NCI-H526 (cell line): ENCODE measurements around the gene BTG1.

Source experiments
- DNase-seq, 2 experiments: peaks; one replicate each; lab custom pipeline; 2025; lab: John Stamatoyannopoulos, UW

The BTG1 gene

DNA sequence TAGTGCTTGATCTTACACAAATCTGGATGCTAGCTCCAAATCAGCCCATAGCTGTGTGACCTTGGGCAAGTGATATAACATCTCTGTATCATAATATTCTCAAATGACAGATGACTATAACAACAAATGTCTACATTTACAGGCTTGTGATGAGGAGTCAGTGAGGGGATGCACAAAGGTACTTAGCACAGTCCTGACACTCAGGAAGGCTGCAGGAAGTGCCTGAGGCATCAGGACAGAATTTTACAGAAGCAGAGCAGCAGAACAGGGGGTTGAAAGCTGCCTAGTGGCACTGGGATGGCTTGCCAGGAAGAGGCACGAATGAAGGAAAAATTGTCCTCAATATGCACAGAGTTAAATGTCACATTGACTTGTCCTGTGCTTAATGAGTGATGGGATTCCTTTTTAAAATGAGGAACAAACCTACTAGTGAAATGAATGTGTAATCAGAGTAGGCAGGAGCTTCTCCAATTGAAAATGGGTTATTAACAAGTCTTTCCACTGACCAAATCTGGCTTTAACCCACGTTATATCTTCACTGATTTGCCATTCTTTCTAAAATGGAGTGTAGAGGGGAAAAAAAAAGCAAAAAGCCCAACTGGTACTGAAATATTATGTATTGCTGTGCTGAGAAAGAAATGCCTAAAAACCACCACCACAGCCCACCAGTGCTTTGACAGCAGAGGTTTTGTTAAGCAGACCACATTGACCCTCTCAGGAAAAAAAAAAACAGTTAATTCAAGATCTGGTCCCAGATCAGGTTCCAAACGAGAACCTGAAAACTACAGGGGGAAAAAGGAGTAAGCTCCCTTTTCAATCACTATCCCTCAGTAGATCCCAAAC is 11.6 kb downstream of the BTG1 start:
- peak in 1 of 2 experiments; percentile 8 for DNase-seq

DNA sequence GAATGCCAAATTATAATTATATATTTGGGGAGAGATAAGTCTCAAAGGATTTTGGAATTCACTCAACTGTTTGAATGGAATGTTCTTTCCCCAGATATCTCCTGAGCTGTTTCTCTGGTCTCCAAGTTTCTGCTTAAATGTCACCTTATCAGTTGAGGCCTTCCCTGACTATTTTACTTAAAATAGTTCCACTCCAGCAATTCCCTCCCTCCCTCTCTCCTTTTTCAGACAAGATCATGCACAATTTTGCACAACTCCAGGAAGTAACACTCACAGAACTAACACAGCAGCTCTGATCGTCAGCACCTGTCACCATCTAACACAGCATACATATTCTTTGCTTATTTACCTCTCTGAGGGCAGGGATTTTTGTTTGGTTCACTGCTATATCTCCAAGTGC is 12.5 kb downstream of the BTG1 start:
- DNase-seq, result peak in 1 of 2 experiments; percentile 15

GRCh38 chr12:92132288-92132687 is 13.4 kb downstream of the BTG1 start:
- DNase-seq, result no peak

GRCh38 chr12:92130999-92131398 is 14.6 kb downstream of the BTG1 start:
- no peak for DNase-seq

GRCh38 chr12:92129609-92130008 is 16.0 kb downstream of the BTG1 start:
- DNase-seq, result no peak

DNA sequence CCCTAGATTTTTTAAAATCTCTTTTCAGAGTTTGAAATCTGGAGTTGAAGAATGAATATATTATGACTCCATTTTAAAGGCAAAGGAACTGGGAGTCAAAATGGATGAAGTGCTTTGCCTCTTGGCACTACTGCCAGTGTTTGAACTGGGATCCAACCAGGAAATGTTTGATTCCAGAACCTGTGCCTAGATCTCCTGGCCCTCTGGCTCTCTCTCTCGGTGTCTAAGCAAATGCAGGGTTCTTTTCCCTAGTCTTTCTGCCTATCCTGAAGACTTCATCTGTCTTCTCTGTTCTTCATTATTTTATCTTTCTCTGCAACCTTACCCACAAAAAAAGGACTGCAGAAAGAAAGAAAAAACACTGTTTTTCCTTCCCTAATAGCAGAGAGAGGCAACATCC is 17.0 kb downstream of the BTG1 start:
- no peak for DNase-seq

- DNase-seq, result no peak
These were observed 21.0 kb downstream of the BTG1 start for GRCh38 chr12:92124689-92125029.

- DNase-seq, result peak in 1 of 2 experiments; percentile 16
These were observed 21.6 kb downstream of the BTG1 start for GRCh38 chr12:92123780-92124688.

GRCh38 chr12:92122941-92123779 is 22.5 kb downstream of the BTG1 start:
- no peak for DNase-seq

GRCh38 chr12:92121826-92122225 is 23.8 kb downstream of the BTG1 start:
- DNase-seq, result no peak

GRCh38 chr12:92118826-92119536 is 26.7 kb downstream of the BTG1 start:
- no peak for DNase-seq

DNA sequence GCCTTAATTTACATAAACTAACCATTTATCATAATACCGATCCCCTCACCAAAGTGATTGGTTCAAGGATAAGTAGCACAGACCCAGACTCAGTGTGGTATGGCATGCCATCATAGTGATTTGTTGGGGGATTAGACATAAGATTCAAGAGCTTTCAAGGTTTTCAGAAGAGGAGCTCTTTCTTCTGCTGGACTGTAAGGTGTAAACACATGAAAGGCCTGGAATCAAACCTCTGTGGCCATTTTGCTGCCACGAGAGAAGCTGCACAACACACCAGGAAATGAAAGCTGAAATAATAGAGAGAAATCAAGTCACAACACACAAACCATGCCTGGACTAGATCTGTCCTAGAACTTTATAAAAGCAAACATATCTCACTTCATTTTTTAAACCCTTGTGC is 30.8 kb downstream of the BTG1 start:
- DNase-seq, result peak in 1 of 2 experiments; percentile 21

DNA sequence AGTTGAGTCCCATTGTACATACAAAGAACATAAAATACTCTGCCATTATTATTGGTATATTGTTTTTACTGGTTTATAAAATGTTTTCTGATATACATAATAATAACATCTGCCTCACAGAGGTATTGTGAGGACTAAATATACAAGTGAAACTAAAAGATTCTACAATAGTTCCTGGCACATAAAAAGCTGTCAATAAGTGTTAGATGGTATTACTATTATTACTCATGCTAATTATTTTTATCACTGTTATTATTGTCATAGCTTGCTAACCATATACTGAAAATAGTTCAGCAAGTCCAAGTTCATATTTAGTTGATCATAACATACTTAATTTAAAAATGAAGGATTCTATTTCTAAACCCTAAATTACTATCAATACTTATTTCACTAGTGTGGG is 34.4 kb downstream of the BTG1 start:
- no peak for DNase-seq

- peak in 1 of 2 experiments; percentile 13 for DNase-seq
These were observed 35.5 kb downstream of the BTG1 start for GRCh38 chr12:92110083-92110640.

- peak in 1 of 2 experiments; percentile 30 for DNase-seq
These were observed 36.0 kb downstream of the BTG1 start for GRCh38 chr12:92109613-92110012.

- DNase-seq, result peak in 1 of 2 experiments; percentile 64
These were observed 37.0 kb downstream of the BTG1 start for GRCh38 chr12:92108651-92109050.

- DNase-seq, result peak; percentile 91 to 94
These were observed 38.0 kb downstream of the BTG1 start for GRCh38 chr12:92107621-92108131.

DNA sequence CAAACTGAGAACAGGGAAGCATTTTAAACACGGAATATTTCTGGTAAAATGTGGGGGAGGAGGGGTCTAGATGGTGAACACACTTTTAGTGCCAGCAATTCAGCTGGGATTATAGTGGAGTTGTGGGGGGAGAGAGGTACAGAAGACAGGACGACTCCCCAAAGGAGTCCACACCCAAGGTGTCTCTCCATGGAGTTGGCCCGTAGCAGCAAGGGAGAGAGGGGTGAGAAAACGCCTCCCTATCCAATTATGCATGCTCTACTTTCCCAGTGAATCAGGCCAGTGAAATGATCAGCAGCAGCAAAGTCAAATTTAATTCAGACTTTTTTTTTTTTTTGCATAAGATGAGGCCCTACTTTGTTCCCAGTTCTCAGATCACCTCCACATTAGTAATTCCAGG is 38.6 kb downstream of the BTG1 start:
- DNase-seq, result no peak

GRCh38 chr12:92105676-92106075 is 40.0 kb downstream of the BTG1 start:
- peak in 1 of 2 experiments; percentile 33 for DNase-seq

DNA sequence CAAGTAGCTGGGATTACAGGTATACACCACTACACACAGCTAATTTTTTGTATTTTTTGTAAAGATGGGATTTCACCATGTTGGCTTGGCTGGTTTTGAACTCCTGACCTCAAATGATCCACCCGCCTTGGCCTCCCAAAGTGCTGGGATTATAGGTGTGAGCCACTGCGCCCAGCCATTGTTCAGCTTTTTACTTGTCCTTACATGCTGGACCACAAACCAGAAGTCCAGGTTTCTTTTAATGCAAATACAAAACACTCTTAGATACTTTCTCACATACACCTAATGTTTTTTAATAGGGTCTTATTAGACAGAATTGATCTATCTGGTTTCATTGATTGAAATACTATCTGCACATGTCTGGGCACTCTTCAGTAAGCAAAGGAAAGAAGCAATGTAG is 40.5 kb downstream of the BTG1 start:
- no peak for DNase-seq

GRCh38 chr12:92102606-92103005 is 43.0 kb downstream of the BTG1 start:
- DNase-seq, result no peak
